Neural crest cell (in vitro differentiated cells): ENCODE data around the gene CNPPD1. TPM values are rescaled to one million over a fixed set of nuclear protein-coding genes. Genes with fewer than 3 reads are reported as not detected.

Experiments
- DNase-seq: peaks from one replicate; pipeline ENCODE4 v3.0.0; 2021; ENCODE audit warnings: low read depth, mixed read lengths, low spot score
- H3K27ac Mint-ChIP-seq: one replicate; pipeline ENCODE4 v1.8.0; 2021; ENCODE audit warnings: mild to moderate bottlenecking, mixed read lengths; ENCODE audit not compliant: unreplicated experiment
- H3K27me3 Mint-ChIP-seq: 2 replicates; pipeline ENCODE4 v1.8.0; 2021; ENCODE audit warnings: low read depth, mild to moderate bottlenecking, mixed read lengths
- H3K36me3 Mint-ChIP-seq: 2 replicates; pipeline ENCODE4 v1.8.0; 2021; ENCODE audit warnings: low read depth, mild to moderate bottlenecking, mixed read lengths
- H3K4me1 Mint-ChIP-seq: 2 replicates; pipeline ENCODE4 v1.8.0; 2021; ENCODE audit warnings: mixed read lengths
- H3K4me3 Mint-ChIP-seq: one replicate; pipeline ENCODE4 v1.8.0; 2021; ENCODE audit warnings: mild to moderate bottlenecking, mixed read lengths
- H3K9me3 Mint-ChIP-seq: 2 replicates; pipeline ENCODE4 v1.8.0; 2021; ENCODE audit warnings: mixed read lengths
- CTCF ChIP-seq: fragments of 200-600 bp; sonication (generic); conservative IDR thresholded peaks from 2 replicates; pipeline ENCODE4 v1.5.0; 2021; ENCODE audit warnings: antibody characterized with exemption, mild to moderate bottlenecking
- total RNA-seq: library from RNA; stranded (reverse); gene quantifications from 2 replicates; pipeline ENCODE4 v1.2.1, GENCODE V29; 2021

Gene CNPPD1
- total RNA-seq, 1 donor from 2014 or later, result 42.1 TPM

GRCh38 chr2:219199470-219200211, 22.9 kb upstream of the CNPPD1 start:
- Mint-ChIP-seq H3K4me1 (peaks cover 7% of the 10 kb centered on the region), H3K9me3 (peaks cover 7% of the 10 kb centered on the region), H3K27me3 (peaks cover 14% of the 10 kb centered on the region), H3K36me3 (peaks cover 5% of the 10 kb centered on the region), H3K4me3 (no peak overlapping the region), H3K27ac (no peak overlapping the region)
- no peak for DNase-seq
- no peak for TF ChIP-seq CTCF

DNA sequence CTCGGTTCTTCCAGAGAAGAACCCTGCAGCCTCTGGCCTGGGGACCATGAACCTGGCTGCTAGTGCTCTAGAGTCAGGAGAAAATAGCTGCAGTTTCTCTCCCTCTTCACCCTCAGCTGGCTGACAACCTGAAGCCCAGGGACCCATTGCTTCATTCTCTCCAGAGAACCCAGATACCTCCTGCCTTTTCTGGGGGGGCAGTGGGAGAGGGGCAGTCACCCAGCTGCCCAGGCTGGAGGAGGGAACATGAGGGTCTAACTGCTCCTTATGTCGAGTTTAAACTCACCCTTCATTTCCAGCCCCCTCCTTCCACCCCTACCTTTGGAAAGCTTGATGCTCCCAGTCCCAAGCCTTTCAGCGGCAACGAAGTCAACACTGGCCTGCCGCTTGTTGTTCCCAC, 22.2 kb upstream of the CNPPD1 start:
- no peak for TF ChIP-seq CTCF
- no peak for DNase-seq
- peaks cover 14% of the 10 kb centered on the region for H3K27me3 Mint-ChIP-seq
- H3K4me3 Mint-ChIP-seq, result no peak overlapping the region
- peaks cover 5% of the 10 kb centered on the region for H3K9me3 Mint-ChIP-seq
- peaks cover 5% of the 10 kb centered on the region for H3K36me3 Mint-ChIP-seq
- H3K27ac Mint-ChIP-seq, result no peak overlapping the region
- peaks cover 7% of the 10 kb centered on the region for H3K4me1 Mint-ChIP-seq

DNA sequence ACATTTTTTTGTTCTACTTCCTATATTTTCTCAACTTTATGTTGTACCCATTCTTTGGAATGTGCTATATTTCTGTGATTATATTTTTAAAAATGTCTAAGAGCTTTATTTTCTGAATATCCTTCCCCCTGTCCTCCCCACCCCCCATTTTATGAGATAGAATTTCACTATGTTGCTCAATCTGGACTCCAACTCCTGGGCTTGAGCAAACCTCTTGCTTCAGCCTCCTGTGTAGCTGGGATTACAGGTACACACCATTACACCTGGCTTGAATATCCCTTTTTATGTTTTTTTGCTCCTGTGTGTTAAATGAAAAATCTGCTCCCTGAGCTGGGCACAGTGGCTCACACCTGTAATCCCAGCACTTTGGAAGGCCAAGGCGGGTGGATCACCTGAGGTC, 20.7 kb upstream of the CNPPD1 start:
- no peak overlapping the region for H3K4me3 Mint-ChIP-seq
- no peak for TF ChIP-seq CTCF
- peaks cover 5% of the 10 kb centered on the region for H3K9me3 Mint-ChIP-seq
- no peak overlapping the region for H3K27ac Mint-ChIP-seq
- no peak for DNase-seq
- peaks cover 14% of the 10 kb centered on the region for H3K27me3 Mint-ChIP-seq
- peaks cover 7% of the 10 kb centered on the region for H3K4me1 Mint-ChIP-seq
- peaks cover 5% of the 10 kb centered on the region for H3K36me3 Mint-ChIP-seq

- TF ChIP-seq CTCF, result no peak
- H3K9me3 Mint-ChIP-seq, result no peaks in the 10 kb centered on the region
- no peaks in the 10 kb centered on the region for H3K27me3 Mint-ChIP-seq
- no peak for DNase-seq
- H3K36me3 Mint-ChIP-seq, result peaks cover 6% of the 10 kb centered on the region
- H3K4me3 Mint-ChIP-seq, result no peak overlapping the region
- no peak overlapping the region for H3K27ac Mint-ChIP-seq
- no peaks in the 10 kb centered on the region for H3K4me1 Mint-ChIP-seq
These were observed 10.2 kb upstream of the CNPPD1 start for GRCh38 chr2:219186754-219187456.

DNA sequence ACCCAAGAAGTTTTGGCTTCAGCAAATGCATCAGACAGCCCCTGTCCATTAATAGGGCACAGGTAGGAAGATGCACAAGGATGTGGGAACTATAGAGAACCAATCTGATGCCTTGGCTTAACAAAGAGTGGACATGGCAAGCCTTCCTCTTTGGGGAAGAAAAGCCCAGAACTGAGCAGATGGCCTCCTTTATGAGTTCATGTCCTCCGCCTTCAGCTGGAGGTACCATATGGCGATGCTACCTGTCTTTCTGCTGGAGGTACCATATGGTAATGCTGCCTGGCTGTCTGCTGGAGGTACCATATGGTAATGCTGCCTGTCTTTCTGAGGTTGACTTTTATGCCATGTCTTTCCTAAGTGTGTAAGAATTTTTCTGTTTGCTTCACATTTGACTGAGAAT, 7.4 kb upstream of the CNPPD1 start:
- no peak for TF ChIP-seq CTCF
- H3K27ac Mint-ChIP-seq, result no peak overlapping the region
- no peaks in the 10 kb centered on the region for H3K27me3 Mint-ChIP-seq
- no peak overlapping the region for H3K4me3 Mint-ChIP-seq
- H3K9me3 Mint-ChIP-seq, result no peaks in the 10 kb centered on the region
- DNase-seq, result no peak
- peaks cover 6% of the 10 kb centered on the region for H3K36me3 Mint-ChIP-seq
- peaks cover 4% of the 10 kb centered on the region for H3K4me1 Mint-ChIP-seq
